ENCODE results near the gene VSIG10.
A peak's percentile ranks its signal among the peaks of the same experiment; 100 is the strongest.

VSIG10 gene

GRCh38 chr12:118053071-118053985 lies 50.5 kb downstream of the VSIG10 start:
- TF ChIP-seq ZC3H10 (CRISPR knock-in tag; IDR thresholded peaks at IDR 0.05): no peak
- TF ChIP-seq, protein P1, sequence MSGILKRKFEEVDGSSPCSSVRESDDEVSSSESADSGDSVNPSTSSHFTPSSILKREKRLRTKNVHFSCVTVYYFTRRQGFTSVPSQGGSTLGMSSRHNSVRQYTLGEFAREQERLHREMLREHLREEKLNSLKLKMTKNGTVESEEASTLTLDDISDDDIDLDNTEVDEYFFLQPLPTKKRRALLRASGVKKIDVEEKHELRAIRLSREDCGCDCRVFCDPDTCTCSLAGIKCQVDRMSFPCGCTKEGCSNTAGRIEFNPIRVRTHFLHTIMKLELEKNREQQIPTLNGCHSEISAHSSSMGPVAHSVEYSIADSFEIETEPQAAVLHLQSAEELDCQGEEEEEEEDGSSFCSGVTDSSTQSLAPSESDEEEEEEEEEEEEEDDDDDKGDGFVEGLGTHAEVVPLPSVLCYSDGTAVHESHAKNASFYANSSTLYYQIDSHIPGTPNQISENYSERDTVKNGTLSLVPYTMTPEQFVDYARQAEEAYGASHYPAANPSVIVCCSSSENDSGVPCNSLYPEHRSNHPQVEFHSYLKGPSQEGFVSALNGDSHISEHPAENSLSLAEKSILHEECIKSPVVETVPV (CRISPR knock-in tag; IDR thresholded peaks at IDR 0.05): no peak
- peak; percentile 6; the same call in 1 of the 3 replicates for ATAC-seq

- peak; percentile 95 for ATAC-seq
- TF ChIP-seq, protein P2, sequence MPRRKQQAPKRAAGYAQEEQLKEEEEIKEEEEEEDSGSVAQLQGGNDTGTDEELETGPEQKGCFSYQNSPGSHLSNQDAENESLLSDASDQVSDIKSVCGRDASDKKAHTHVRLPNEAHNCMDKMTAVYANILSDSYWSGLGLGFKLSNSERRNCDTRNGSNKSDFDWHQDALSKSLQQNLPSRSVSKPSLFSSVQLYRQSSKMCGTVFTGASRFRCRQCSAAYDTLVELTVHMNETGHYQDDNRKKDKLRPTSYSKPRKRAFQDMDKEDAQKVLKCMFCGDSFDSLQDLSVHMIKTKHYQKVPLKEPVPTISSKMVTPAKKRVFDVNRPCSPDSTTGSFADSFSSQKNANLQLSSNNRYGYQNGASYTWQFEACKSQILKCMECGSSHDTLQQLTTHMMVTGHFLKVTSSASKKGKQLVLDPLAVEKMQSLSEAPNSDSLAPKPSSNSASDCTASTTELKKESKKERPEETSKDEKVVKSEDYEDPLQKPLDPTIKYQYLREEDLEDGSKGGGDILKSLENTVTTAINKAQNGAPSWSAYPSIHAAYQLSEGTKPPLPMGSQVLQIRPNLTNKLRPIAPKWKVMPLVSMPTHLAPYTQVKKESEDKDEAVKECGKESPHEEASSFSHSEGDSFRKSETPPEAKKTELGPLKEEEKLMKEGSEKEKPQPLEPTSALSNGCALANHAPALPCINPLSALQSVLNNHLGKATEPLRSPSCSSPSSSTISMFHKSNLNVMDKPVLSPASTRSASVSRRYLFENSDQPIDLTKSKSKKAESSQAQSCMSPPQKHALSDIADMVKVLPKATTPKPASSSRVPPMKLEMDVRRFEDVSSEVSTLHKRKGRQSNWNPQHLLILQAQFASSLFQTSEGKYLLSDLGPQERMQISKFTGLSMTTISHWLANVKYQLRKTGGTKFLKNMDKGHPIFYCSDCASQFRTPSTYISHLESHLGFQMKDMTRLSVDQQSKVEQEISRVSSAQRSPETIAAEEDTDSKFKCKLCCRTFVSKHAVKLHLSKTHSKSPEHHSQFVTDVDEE (CRISPR knock-in tag; IDR thresholded peaks at IDR 0.05): no peak
- TF ChIP-seq ZNF8 (CRISPR knock-in tag; IDR thresholded peaks at IDR 0.05) (no peak), ARNTL (CRISPR knock-in tag; IDR thresholded peaks at IDR 0.05; ENCODE audit: borderline replicate concordance, low read depth) (no peak), ZNF565 (CRISPR knock-in tag; conservative IDR thresholded peaks at IDR 0.05; ENCODE audit: low read depth) (no peak), POU6F1 (CRISPR knock-in tag; IDR thresholded peaks at IDR 0.05; ENCODE audit: borderline replicate concordance, low read depth) (no peak), ZNF70 (CRISPR knock-in tag; IDR thresholded peaks at IDR 0.05) (no peak), PPARA (CRISPR knock-in tag; IDR thresholded peaks at IDR 0.05; ENCODE audit: borderline replicate concordance) (no peak), ESRRG (CRISPR knock-in tag; IDR thresholded peaks at IDR 0.05) (no peak), OSR1 (CRISPR knock-in tag; IDR thresholded peaks at IDR 0.05) (no peak), RARB (CRISPR knock-in tag; IDR thresholded peaks at IDR 0.05) (no peak), ZC3H10 (CRISPR knock-in tag; IDR thresholded peaks at IDR 0.05) (no peak), CSDC2 (CRISPR knock-in tag; IDR thresholded peaks at IDR 0.05) (no peak; the same call in 1 of the 2 replicates), ZFP3 (CRISPR knock-in tag; IDR thresholded peaks at IDR 0.05) (peak; percentile 68; the same call in 1 of the 2 replicates), TCF4 (CRISPR knock-in tag; IDR thresholded peaks at IDR 0.05; ENCODE audit: borderline replicate concordance) (no peak), ZFP30 (CRISPR knock-in tag; IDR thresholded peaks at IDR 0.05) (no peak), BACH2 (CRISPR knock-in tag; IDR thresholded peaks at IDR 0.05; ENCODE audit: borderline replicate concordance) (no peak), ISL1 (CRISPR knock-in tag; IDR thresholded peaks at IDR 0.05) (peak; percentile 31; the same call in 1 of the 2 replicates), TOX (CRISPR knock-in tag; IDR thresholded peaks at IDR 0.05; ENCODE audit: borderline replicate concordance) (peak; percentile 54; the same call in 1 of the 2 replicates), GLIS3 (CRISPR knock-in tag; IDR thresholded peaks at IDR 0.05) (no peak), SNAI2 (CRISPR knock-in tag; IDR thresholded peaks at IDR 0.05) (0 out of 2 replicates have a peak, but pooled peaks have one; percentile 25)
- TF ChIP-seq, protein P1 (CRISPR knock-in tag; IDR thresholded peaks at IDR 0.05): no peak
- TF ChIP-seq, protein P3, sequence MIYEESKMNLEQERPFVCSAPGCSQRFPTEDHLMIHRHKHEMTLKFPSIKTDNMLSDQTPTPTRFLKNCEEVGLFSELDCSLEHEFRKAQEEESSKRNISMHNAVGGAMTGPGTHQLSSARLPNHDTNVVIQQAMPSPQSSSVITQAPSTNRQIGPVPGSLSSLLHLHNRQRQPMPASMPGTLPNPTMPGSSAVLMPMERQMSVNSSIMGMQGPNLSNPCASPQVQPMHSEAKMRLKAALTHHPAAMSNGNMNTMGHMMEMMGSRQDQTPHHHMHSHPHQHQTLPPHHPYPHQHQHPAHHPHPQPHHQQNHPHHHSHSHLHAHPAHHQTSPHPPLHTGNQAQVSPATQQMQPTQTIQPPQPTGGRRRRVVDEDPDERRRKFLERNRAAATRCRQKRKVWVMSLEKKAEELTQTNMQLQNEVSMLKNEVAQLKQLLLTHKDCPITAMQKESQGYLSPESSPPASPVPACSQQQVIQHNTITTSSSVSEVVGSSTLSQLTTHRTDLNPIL (CRISPR knock-in tag; IDR thresholded peaks at IDR 0.05; ENCODE audit: low read depth): no peak
- TF ChIP-seq, protein P4, sequence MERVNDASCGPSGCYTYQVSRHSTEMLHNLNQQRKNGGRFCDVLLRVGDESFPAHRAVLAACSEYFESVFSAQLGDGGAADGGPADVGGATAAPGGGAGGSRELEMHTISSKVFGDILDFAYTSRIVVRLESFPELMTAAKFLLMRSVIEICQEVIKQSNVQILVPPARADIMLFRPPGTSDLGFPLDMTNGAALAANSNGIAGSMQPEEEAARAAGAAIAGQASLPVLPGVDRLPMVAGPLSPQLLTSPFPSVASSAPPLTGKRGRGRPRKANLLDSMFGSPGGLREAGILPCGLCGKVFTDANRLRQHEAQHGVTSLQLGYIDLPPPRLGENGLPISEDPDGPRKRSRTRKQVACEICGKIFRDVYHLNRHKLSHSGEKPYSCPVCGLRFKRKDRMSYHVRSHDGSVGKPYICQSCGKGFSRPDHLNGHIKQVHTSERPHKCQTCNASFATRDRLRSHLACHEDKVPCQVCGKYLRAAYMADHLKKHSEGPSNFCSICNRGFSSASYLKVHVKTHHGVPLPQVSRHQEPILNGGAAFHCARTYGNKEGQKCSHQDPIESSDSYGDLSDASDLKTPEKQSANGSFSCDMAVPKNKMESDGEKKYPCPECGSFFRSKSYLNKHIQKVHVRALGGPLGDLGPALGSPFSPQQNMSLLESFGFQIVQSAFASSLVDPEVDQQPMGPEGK (CRISPR knock-in tag; IDR thresholded peaks at IDR 0.05; ENCODE audit: borderline replicate concordance): peak; percentile 45; the same call in 1 of the 2 replicates
These were observed 51.3 kb downstream of the VSIG10 start for GRCh38 chr12:118052324-118053070.
